SIG-M5 treated with dmso at 0.1 percent for 504 hours (cell line): Measurements from ENCODE around the gene IRF7.
"Not testable (repeated sequence)": the region's sequence is repeated elsewhere in the genome, so short reads cannot be mapped to it uniquely, and the experiment has no call there.

Source experiments
- DNase-seq: peaks from one replicate; lab custom pipeline; 2025; ENCODE audit not compliant: unreplicated experiment; lab: John Stamatoyannopoulos, UW

IRF7 gene

GRCh38 chr11:615504-616319, at the start of gene IRF7:
Gene IRF7 (minus strand): TSS chr11:615950. CDS start chr11:615364, 586 bp downstream.
- peak; percentile 92 for DNase-seq

DNA sequence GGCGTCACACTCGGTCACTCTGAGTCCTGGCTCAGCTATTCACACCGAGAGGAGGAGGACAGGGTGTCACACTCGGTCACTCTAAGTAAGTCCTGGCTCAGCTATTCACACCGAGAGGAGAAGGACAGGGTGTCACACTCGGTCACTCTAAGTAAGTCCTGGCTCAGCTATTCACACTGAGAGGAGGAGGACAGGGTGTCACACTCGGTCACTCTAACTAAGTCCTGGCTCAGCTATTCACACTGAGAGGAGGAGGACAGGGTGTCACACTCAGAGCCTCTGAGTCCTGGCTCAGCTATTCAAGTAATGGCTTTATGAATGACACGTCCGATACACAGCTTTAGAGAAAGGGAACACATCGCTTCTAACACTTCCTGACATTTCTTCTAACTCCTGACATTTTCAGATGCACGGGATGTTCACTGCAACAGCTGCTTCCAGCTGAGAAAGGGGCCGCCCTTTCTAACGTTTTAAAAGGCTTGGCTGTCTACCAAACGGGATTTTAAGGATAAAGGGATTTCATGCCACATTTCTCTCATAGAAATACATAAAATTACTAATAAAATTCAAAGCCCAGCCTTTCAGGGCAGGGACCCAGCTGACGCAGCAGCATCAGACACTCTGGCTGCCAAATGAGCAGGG, 49.4 kb upstream of the IRF7 start:
- DNase-seq, result no peak

DNA sequence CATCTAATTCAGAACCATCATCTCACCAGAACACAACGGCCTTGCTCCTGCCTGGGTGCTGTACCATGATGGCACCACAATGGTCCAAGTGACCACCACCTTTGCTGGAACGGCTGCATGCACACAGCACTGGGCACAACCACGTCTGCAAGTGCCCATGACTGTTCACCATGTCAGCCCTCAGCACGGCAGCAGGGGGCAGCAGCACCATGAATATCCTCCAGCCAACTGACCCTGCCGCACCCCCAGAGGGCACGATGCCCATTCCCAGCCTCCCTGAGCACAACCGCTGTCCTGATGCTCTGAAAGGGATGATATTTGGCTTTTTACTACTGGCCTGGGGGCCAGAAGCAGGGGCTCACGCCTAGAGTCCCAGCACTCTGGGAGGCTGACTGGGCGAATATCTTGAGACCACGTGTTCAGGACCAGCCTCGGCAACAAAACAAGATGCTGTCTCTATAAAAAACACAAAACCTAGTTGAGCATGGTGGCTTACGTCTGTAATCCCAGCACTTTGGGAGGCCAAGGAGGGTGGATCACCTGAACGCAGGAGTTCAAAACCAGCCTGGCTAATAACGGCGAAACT, 47.0 kb upstream of the IRF7 start:
- DNase-seq, result no peak

DNA sequence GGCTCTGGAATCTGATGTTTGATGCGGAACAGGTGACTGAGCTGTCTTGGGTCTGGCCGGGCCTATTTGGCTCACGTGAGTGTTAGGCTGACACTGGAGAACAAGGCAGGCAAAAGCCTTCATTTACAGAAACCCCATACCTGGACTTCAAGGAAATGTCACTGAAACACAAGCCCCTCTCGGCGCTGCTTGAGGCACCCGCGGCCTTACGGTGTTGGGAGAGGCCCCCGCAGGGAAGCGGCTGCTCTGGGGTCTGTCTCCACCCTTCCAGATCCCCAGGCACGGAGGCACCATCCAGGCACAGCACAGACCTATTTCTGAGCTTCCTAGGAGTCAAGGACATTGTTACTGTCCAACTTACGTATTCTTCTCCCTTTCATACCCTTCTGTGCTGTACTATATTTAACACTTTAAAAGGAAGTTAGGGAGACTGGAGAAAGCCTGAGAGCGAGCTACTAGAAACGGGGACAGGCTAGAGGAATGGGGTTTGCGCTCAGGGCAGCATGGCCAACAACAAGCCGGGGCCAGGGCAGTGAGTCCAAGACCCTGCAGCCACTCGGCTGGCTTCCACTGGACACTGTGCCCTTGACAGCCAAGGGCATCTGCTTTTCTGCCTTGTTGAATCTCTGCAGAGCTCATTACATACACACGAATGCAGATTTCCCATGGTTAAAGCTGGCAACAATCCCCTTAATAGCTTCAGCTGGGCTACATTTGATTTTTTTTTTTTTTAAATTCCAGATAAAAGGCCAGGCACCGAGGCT, 45.1 kb upstream of the IRF7 start:
- DNase-seq, result no peak

GRCh38 chr11:660281-660680, 44.5 kb upstream of the IRF7 start:
- no peak for DNase-seq

- DNase-seq, result no peak
Observed at GRCh38 chr11:659532-660085, 43.9 kb upstream of the IRF7 start.

- DNase-seq, result no peak
Observed at GRCh38 chr11:657691-658126, 42.0 kb upstream of the IRF7 start.

GRCh38 chr11:656866-657265, 41.1 kb upstream of the IRF7 start:
- DNase-seq, result no peak

DNA sequence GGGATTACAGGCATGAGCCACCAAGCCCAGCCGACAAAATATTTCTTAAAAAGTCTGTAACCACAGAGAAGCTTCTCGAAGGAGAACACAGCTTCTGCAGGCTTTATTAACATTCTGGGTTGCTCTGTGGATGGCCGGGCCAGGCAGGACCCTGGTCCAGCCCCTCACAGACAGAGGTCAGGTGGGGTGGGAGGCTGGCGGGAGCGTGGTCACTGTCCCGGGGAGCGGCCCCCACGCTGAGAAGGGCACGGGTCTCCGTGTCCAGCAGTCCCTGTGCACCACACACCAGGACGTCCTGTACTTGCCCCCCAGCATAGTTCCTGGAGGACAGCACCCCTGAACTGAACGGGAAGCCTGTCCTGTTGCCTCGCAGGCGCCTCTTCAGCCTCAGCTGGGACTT, 40.7 kb upstream of the IRF7 start:
- no peak for DNase-seq

DNA sequence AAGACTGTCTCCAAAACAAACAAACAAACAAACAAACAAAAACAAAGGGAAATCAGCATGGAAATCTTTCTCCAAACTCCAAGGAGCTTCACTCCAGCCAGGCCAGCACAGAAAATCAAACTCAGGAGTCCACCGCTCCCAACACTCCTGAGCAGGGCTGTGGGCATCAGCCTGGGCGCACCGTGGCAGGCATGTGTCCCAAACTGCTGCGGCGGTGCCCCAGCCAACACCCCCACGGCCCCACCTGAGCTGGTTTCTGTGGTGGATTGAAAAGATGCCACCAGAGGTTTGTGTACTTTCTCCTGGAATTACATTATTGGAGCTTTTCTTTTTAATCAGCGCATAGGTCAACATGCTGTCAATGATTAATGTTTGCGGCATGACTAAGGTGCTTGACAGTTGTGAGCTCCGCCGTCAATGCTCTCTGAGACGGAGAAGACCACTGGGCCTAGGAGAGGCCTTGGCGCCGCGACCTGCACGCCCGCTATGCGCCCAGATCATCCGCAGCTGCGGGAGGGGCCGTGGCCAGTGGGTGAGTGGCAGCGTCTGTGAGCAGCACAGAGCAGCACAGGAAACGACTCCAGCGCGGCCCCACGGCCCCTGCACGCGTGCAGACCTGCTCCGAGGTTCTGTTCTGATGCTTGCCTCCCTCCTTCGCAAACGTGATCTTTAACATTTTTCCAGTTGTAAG, 39.4 kb upstream of the IRF7 start:
- DNase-seq, result no peak

GRCh38 chr11:654444-654843, 38.7 kb upstream of the IRF7 start:
- DNase-seq, result not testable (repeated sequence)

DNA sequence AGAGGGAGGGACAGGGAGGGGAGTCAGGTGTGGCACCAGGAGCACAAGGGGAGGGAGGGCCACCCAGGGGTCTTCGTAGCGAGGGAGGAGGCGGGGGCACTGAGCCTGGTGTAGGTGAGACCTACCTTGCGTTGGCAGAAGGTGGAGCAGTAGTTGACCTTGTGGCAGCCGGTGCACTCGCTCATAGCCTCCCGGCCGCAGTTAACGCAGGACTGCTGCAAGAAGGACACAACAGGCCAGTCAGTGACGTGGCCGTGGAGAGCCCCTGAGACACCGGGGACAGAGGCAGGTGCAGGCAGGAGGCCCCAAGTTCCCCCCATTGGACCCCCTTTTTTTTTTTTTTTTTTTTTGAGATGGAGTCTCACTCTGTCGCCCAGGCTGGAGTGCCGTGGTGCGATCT, 38.1 kb upstream of the IRF7 start:
- no peak for DNase-seq

DNA sequence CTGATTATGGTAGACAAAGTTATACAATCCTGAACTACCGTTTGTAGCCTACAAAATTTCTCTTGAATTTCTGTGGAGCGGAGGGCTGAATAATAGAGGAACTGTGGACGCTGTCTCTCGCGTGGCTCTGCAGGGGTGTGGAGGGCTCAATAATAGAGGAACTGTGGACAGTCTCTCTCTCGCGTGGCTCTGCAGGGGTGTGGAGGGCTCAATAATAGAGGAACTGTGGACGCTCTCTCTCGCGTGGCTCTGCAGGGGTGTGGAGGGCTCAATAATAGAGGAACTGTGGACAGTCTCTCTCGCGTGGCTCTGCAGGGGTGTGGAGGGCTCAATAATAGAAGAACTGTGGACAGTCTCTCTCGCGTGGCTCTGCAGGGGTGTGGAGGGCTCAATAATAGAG, 37.4 kb upstream of the IRF7 start:
- DNase-seq, result not testable (repeated sequence)

- no peak for DNase-seq
Observed at GRCh38 chr11:650482-650881, 34.7 kb upstream of the IRF7 start.

- not testable (repeated sequence) for DNase-seq
Observed at GRCh38 chr11:647672-648158, 32.0 kb upstream of the IRF7 start.

DNA sequence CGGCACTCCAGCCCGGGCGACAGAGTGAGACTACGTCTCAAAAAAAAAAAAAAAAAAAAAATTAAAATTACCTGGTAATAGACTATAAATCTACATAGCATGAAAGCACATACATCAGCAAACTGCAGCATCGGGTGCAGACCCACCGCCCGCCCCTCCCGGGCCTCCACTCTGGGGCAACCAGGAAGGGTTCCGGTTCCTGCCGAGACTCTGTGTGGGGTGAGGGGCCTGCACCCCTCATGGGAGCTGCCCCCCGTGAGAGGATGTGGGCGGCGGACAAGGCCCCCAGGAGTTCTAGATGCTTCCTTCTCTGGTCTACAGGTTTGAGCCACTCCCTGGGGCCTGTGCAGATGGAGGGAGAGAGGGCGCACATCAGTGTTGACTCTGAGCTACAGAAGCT, 30.5 kb upstream of the IRF7 start:
- no peak for DNase-seq

- DNase-seq, result no peak
Observed at GRCh38 chr11:645536-645935, 29.8 kb upstream of the IRF7 start.

DNA sequence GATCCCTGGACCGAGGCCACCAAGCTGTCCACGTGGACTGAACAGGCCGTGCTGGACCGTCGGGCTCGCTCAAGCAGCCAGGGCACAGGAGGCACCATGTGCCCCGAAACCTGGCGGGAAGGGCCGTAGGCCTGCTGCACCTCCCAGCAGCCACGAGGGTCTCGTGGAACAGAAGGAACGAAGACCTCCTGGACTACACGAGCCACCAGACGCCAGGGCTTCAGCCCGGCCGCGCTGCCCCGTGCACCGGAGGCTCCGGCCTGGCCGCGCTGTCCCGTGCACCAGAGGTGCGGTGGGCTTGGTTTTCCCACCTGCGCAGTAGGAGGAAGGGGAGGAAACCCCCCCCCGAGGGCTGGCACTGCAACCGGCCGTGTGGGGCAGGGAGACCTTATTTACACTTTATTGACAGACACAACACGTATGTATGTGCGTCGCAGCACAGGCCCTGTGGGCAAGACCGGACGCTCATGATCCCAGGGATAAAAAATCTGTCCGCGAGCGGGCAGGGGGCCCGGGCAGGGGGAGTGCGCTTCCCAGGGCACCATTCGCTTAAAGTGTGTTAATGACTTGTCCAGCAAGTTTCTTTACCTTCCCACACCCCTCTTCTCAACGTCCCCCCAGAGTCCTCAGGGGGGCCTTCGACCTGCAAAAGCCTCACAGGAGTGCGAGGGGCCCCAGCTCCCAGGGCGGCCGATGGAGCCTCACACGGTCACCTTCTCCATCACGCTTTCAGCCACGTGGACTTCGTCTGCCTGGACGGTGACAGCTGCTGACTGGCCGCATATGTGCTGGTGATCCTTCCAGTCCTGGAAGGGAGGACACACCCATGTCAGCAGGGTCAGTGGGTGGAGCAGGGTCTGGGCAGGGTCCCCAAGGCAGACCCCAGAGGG, 28.3 kb upstream of the IRF7 start:
- no peak for DNase-seq

- DNase-seq, result no peak
Observed at GRCh38 chr11:643366-643765, 27.6 kb upstream of the IRF7 start.
